RWPE2 (cell line): ENCODE measurements around the gene ZNF423.
A peak's percentile ranks its signal among the peaks of the same experiment; 100 is the strongest.

Experiments
- ATAC-seq: fragments of 200-7000 bp; cut with Tn5 transposase; 3 replicates; pipeline ENCODE4 v1.9.1; 2021; ENCODE audit warnings: low read depth
- DNase-seq: peaks from one replicate; pipeline ENCODE4 v3.0.0-alpha.2; 2020; ENCODE audit warnings: low spot score
- H3K27ac ChIP-seq: fragments of 450-650 bp; 2 replicates; pipeline ENCODE4 v1.5.1; 2017; ENCODE audit warnings: mild to moderate bottlenecking; ENCODE audit not compliant: poor library complexity, severe bottlenecking
- H3K27me3 ChIP-seq: fragments of 250-450 bp; sonication (Bioruptor Pico); 2 replicates; pipeline ENCODE4 v1.5.1; 2021; ENCODE audit warnings: mild to moderate bottlenecking, moderate library complexity; ENCODE audit not compliant: insufficient read depth, poor library complexity, severe bottlenecking
- H3K36me3 ChIP-seq: fragments of 250-450 bp; sonication (Bioruptor Pico); 2 replicates; pipeline ENCODE4 v1.5.1; 2020; ENCODE audit warnings: low read depth, mild to moderate bottlenecking, moderate library complexity
- H3K4me1 ChIP-seq: fragments of 250-450 bp; sonication (Bioruptor Pico); 2 replicates; pipeline ENCODE4 v1.5.1; 2021; ENCODE audit warnings: mild to moderate bottlenecking, moderate library complexity; ENCODE audit not compliant: insufficient read depth, poor library complexity, severe bottlenecking
- H3K4me3 ChIP-seq: fragments of 250-450 bp; sonication (Bioruptor Pico); 2 replicates; pipeline ENCODE4 v1.5.1; 2021; ENCODE audit warnings: mild to moderate bottlenecking, moderate library complexity; ENCODE audit not compliant: severe bottlenecking
- H3K9me3 ChIP-seq: fragments of 250-450 bp; sonication (Bioruptor Pico); 2 replicates; pipeline ENCODE4 v1.5.1; 2021; ENCODE audit warnings: mild to moderate bottlenecking, moderate library complexity; ENCODE audit not compliant: severe bottlenecking
- CTCF ChIP-seq: fragments of 450-650 bp; IDR thresholded peaks from one replicate; pipeline ENCODE4 v1.5.1; 2017; ENCODE audit warnings: mild to moderate bottlenecking, moderate library complexity; ENCODE audit not compliant: poor library complexity, severe bottlenecking

The ZNF423 gene

GRCh38 chr16:49855822-49856671 lies at the start of gene ZNF423:
ZNF423 (minus strand) TSS chr16:49856112; CDS start chr16:49855774, 338 bp downstream.
- Histone ChIP-seq H3K27me3 (peaks cover 75% of the 10 kb centered on the region), H3K9me3 (no peaks in the 10 kb centered on the region), H3K4me3 (peak within 1 kb of the TSS; percentile 53), H3K36me3 (no peaks in the 10 kb centered on the region), H3K4me1 (no peaks in the 10 kb centered on the region), H3K27ac (no peak within 1 kb of the TSS)
- no peak for TF ChIP-seq CTCF
- DNase-seq (no peak), ATAC-seq (no peak)

GRCh38 chr16:49904348-49905062 lies 48.6 kb upstream of the ZNF423 start:
- ATAC-seq (no peak), DNase-seq (no peak)
- no peak for TF ChIP-seq CTCF
- no peaks in the 10 kb centered on the region for H3K36me3 ChIP-seq
- H3K4me3 ChIP-seq: no peak overlapping the region
- no peaks in the 10 kb centered on the region for H3K4me1 ChIP-seq
- no peaks in the 10 kb centered on the region for H3K9me3 ChIP-seq
- no peak overlapping the region for H3K27ac ChIP-seq
- no peaks in the 10 kb centered on the region for H3K27me3 ChIP-seq

- no peak overlapping the region for H3K4me3 ChIP-seq
- no peaks in the 10 kb centered on the region for H3K27me3 ChIP-seq
- no peaks in the 10 kb centered on the region for H3K9me3 ChIP-seq
- no peak overlapping the region for H3K27ac ChIP-seq
- no peak for TF ChIP-seq CTCF
- H3K4me1 ChIP-seq: no peaks in the 10 kb centered on the region
- H3K36me3 ChIP-seq: no peaks in the 10 kb centered on the region
- no peak for DNase-seq
- no peak for ATAC-seq
Measured at GRCh38 chr16:49902908-49903307, 47.0 kb upstream of the ZNF423 start.

DNA sequence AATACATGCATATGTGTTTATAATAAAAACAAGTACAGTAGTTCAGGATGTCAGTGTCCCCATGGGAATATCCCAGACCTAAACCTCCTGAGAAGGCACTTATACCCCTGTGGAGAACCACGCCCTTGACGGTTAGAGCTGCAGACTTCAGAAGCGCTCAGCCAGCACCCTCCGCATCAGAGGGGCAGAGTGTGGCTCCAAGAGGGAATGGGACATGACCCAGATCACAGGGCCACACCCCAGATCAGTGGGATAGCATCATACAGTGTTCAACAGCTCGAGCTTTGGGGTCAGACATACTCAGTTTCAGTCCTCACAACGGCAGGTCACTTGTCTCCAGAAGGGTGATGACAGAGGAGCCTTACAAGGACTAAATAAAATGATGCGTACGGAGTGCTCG lies 45.8 kb upstream of the ZNF423 start:
- Histone ChIP-seq H3K27ac (no peak overlapping the region), H3K4me3 (no peak overlapping the region), H3K9me3 (no peaks in the 10 kb centered on the region), H3K4me1 (no peaks in the 10 kb centered on the region), H3K27me3 (no peaks in the 10 kb centered on the region), H3K36me3 (no peaks in the 10 kb centered on the region)
- ATAC-seq: no peak
- DNase-seq: no peak
- no peak for TF ChIP-seq CTCF
